ENCODE results near the gene HDAC8. TPM values are rescaled to one million over a fixed set of nuclear protein-coding genes. Genes with fewer than 3 reads are reported as not detected.
A peak's percentile ranks its signal among the peaks of the same experiment; 100 is the strongest.

The HDAC8 gene
- total and polyA plus RNA-seq, 2 donors (not counting 1 experiment from before 2014, with no cell fraction given): 13.3 to 41.9 TPM

GRCh38 chrX:72573158-72573511 is 492 bp upstream of the HDAC8 start:
- H3K79me2 ChIP-seq (ENCODE audit: control insufficient read depth, insufficient read depth, low read length): peaks cover 7% of the 10 kb centered on the region
- ATAC-seq (ENCODE audit: low read depth) (peak; percentile 34), DNase-seq (no peak)
- H3K27ac Mint-ChIP-seq: peak overlapping the region; percentile 93
- H3K4me1 Mint-ChIP-seq: peaks cover 12% of the 10 kb centered on the region
- H3K9me3 ChIP-seq (ENCODE audit: control extremely low read depth in 1 of 3, control insufficient read depth in 2 of 3, insufficient read depth in 1 of 3, low read length in 2 of 3): no peaks in the 10 kb centered on the region
- no peaks in the 10 kb centered on the region for H3K27me3 ChIP-seq (replicated peaks in 1 of 4; ENCODE audit: control extremely low read depth in 1 of 4, control insufficient read depth in 3 of 4, insufficient read depth in 4 of 4, low read length in 3 of 4)
- H3K27ac ChIP-seq (ENCODE audit: low read length in 2 of 2): no peak overlapping the region
- peaks cover 18% of the 10 kb centered on the region for H3K27me3 Mint-ChIP-seq
- CTCF ChIA-PET: interaction anchor here (0.7 to 1.4 kb wide), 2 partner anchors 18 to 27 kb away, joined by 3 to 4 read pairs; no protein-coding TSS in a partner anchor
- H2AFZ ChIP-seq (ENCODE audit: insufficient read depth, low read depth, low read length, poor library complexity, severe bottlenecking): peak overlapping the region; percentile 83
- intact Hi-C loops (cut with micrococcal nuclease): loop anchor here (2.0 to 5.0 kb wide), 2 partner anchors 296 to 989 kb away; partner anchors contain the start of genes CHIC1 and RPS4X
- no peaks in the 10 kb centered on the region for H4K20me1 ChIP-seq (ENCODE audit: control insufficient read depth, insufficient read depth, low read length, poor library complexity, severe bottlenecking)
- peaks cover 0 to 6% of the 10 kb centered on the region in 2 donors for H3K4me1 ChIP-seq (ENCODE audit: control insufficient read depth in 2 of 2, insufficient read depth in 2 of 2, low read length in 2 of 2)
- H3K4me2 ChIP-seq (replicated peaks; ENCODE audit: low read depth, low read length, poor library complexity, severe bottlenecking): peak overlapping the region; percentile 52
- peaks cover 0 to 3% of the 10 kb centered on the region in 2 experiments for H3K36me3 ChIP-seq (replicated peaks in 1 of 2; ENCODE audit: control extremely low read depth in 1 of 2, control insufficient read depth in 1 of 2, extremely low read depth in 1 of 2, insufficient read depth in 2 of 2, low read length in 1 of 2)
- H3K4me3 ChIP-seq (ENCODE audit: control extremely low read depth in 1 of 5, extremely low read depth in 1 of 5, insufficient read depth in 1 of 5, low read depth in 2 of 5, low read length in 4 of 5): peak overlapping the region; percentile 65 to 84 (median 82)
- POLR2A ChIA-PET: no interaction called here
- no peaks in the 10 kb centered on the region for H3K9me3 Mint-ChIP-seq (ENCODE audit: insufficient read depth)
- peak overlapping the region; percentile 77 for H3K9ac ChIP-seq (ENCODE audit: low read length)
- no CpG with 5 or more reads among the region's 7 CpGs for WGBS (ENCODE audit: insufficient coverage)
- TF ChIP-seq, protein P1, sequence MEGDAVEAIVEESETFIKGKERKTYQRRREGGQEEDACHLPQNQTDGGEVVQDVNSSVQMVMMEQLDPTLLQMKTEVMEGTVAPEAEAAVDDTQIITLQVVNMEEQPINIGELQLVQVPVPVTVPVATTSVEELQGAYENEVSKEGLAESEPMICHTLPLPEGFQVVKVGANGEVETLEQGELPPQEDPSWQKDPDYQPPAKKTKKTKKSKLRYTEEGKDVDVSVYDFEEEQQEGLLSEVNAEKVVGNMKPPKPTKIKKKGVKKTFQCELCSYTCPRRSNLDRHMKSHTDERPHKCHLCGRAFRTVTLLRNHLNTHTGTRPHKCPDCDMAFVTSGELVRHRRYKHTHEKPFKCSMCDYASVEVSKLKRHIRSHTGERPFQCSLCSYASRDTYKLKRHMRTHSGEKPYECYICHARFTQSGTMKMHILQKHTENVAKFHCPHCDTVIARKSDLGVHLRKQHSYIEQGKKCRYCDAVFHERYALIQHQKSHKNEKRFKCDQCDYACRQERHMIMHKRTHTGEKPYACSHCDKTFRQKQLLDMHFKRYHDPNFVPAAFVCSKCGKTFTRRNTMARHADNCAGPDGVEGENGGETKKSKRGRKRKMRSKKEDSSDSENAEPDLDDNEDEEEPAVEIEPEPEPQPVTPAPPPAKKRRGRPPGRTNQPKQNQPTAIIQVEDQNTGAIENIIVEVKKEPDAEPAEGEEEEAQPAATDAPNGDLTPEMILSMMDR (IDR thresholded peaks at IDR 0.05): no peak
- TF ChIP-seq EZH2 (IDR thresholded peaks at IDR 0.05; ENCODE audit: borderline replicate concordance, insufficient read depth, low read depth, low read length, poor library complexity, severe bottlenecking): no peak
- H3K4me3 Mint-ChIP-seq: peak overlapping the region; percentile 99

GRCh38 chrX:72569786-72570185 is 2.9 kb downstream of the HDAC8 start:
- H3K79me2 ChIP-seq (ENCODE audit: control insufficient read depth, insufficient read depth, low read length): peaks cover 7% of the 10 kb centered on the region
- H3K9ac ChIP-seq (ENCODE audit: low read length): no peak overlapping the region
- no peaks in the 10 kb centered on the region for H3K27me3 ChIP-seq (replicated peaks in 1 of 4; ENCODE audit: control extremely low read depth in 1 of 4, control insufficient read depth in 3 of 4, insufficient read depth in 4 of 4, low read length in 3 of 4)
- Mint-ChIP-seq H3K27me3 (peaks cover 2% of the 10 kb centered on the region), H3K9me3 (ENCODE audit: insufficient read depth) (no peaks in the 10 kb centered on the region), H3K4me1 (peaks cover 12% of the 10 kb centered on the region), H3K27ac (no peak overlapping the region), H3K4me3 (no peak overlapping the region)
- ChIA-PET CTCF (no interaction called here), POLR2A (no interaction called here)
- H3K4me1 ChIP-seq (ENCODE audit: control insufficient read depth in 2 of 2, insufficient read depth in 2 of 2, low read length in 2 of 2): peaks cover 0 to 6% of the 10 kb centered on the region in 2 donors
- H4K20me1 ChIP-seq (ENCODE audit: control insufficient read depth, insufficient read depth, low read length, poor library complexity, severe bottlenecking): no peaks in the 10 kb centered on the region
- no CpG with 5 or more reads among the region's 2 CpGs for WGBS (ENCODE audit: insufficient coverage)
- DNase-seq: no peak
- no peaks in the 10 kb centered on the region for H3K9me3 ChIP-seq (ENCODE audit: control extremely low read depth in 1 of 3, control insufficient read depth in 2 of 3, insufficient read depth in 1 of 3, low read length in 2 of 3)
- H3K27ac ChIP-seq (ENCODE audit: low read length in 2 of 2): no peak overlapping the region
- TF ChIP-seq, protein P1 (IDR thresholded peaks at IDR 0.05): no peak
- TF ChIP-seq EZH2 (IDR thresholded peaks at IDR 0.05; ENCODE audit: borderline replicate concordance, insufficient read depth, low read depth, low read length, poor library complexity, severe bottlenecking): no peak
- no peak overlapping the region for H2AFZ ChIP-seq (ENCODE audit: insufficient read depth, low read depth, low read length, poor library complexity, severe bottlenecking)
- ATAC-seq (ENCODE audit: low read depth): no peak
- intact Hi-C loops (cut with micrococcal nuclease): loop anchor here (5.0 kb wide), 1 partner anchor 993 kb away; the partner anchor contains the start of gene CHIC1
- peaks cover 0 to 16% of the 10 kb centered on the region in 2 experiments for H3K36me3 ChIP-seq (replicated peaks in 1 of 2; ENCODE audit: control extremely low read depth in 1 of 2, control insufficient read depth in 1 of 2, extremely low read depth in 1 of 2, insufficient read depth in 2 of 2, low read length in 1 of 2)
- no peak overlapping the region for H3K4me2 ChIP-seq (replicated peaks; ENCODE audit: low read depth, low read length, poor library complexity, severe bottlenecking)
- H3K4me3 ChIP-seq (ENCODE audit: control extremely low read depth in 1 of 5, extremely low read depth in 1 of 5, insufficient read depth in 1 of 5, low read depth in 2 of 5, low read length in 4 of 5): no peak overlapping the region

All from B cell (primary cell).